ENCODE results near the gene LENEP.

The LENEP gene

DNA sequence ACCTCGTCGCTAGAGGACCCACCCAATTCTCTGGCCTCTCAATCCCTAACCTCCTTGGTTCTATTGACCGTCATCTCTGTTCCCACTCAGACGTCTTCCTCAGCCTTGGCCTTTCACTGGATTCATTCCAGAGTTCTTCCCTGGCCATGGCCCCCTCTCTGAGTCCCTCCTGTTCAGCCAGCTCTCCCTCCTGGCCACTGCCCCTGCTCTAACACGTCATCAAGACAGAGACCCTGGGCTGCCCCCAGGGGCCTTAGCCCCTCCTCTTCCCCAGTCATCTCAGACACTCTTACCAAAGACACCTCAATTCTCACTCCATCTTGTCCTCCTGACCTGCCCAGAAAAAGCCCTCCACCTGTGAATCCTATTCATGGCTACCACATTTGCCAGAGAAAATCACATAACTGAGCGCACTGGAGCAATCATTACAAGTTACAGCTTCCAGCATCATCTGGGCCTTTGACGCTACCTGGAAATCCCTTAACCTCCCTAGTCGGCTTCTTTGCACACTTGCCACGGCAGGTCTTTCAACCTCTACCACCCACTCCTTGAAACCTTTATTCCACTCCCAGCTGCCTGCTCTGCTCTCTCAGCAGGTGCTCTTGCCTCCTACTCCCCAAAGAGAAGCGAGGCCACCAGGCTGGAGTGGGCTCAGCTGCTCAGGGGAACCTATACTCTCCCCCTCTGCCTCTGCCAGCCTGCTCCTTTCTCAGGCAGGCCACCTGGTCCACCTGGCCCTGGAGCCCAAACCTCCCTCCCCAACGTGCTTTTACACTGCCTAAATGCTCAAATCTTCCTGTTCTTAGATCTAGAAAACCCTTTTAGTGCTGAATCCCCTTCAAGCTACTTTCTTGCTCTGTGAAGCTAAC lies 26.2 kb downstream of the LENEP start:
- TF ChIP-seq, protein P1, sequence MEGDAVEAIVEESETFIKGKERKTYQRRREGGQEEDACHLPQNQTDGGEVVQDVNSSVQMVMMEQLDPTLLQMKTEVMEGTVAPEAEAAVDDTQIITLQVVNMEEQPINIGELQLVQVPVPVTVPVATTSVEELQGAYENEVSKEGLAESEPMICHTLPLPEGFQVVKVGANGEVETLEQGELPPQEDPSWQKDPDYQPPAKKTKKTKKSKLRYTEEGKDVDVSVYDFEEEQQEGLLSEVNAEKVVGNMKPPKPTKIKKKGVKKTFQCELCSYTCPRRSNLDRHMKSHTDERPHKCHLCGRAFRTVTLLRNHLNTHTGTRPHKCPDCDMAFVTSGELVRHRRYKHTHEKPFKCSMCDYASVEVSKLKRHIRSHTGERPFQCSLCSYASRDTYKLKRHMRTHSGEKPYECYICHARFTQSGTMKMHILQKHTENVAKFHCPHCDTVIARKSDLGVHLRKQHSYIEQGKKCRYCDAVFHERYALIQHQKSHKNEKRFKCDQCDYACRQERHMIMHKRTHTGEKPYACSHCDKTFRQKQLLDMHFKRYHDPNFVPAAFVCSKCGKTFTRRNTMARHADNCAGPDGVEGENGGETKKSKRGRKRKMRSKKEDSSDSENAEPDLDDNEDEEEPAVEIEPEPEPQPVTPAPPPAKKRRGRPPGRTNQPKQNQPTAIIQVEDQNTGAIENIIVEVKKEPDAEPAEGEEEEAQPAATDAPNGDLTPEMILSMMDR (IDR thresholded peaks at IDR 0.05; ENCODE audit: control insufficient read depth, insufficient read depth, low read depth, low read length, missing control alignments), result no peak
- no peak for DNase-seq (ENCODE audit: low read depth)
- no peak overlapping the region for H3K4me3 ChIP-seq (ENCODE audit: control insufficient read depth, low read depth, low read length)

DNA sequence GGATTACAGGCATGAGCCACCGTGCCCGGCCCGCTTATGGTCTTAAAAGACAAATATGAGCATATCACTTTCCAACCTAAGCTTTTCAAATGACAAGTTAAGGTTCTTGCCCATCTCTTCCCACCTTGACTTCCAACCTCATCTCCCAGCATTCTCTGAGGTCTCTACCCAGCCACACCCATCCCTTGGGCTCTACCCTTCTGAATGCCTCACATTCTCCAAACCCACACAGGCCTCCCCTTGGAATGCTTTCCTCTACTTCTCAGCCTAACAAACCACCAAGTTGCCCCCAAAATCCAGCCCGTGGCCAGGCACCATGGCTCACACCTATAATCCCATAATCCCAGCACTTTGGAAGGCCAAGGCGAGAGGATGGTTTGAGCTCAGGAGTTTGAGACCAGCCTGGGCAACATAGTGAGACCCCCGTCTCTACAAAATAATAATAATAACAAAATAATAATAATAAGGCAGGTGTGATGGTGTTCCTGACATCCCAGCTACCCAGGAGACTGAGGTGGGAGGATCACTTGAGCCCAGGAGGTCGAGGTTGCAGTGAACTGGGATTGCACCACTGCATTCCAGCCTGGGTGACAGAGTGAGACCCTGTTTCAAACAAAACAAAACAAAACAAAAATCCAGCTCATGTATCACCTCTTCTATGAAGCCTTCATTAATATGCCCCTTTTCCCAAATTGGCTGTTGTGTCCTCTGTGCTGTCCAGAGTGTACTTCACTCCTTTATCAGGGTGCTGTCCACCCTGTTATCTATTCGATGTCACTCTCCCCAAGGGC lies 28.9 kb downstream of the LENEP start:
- no peak for DNase-seq (ENCODE audit: low read depth)
- no peak overlapping the region for H3K4me3 ChIP-seq (ENCODE audit: control insufficient read depth, low read depth, low read length)
- TF ChIP-seq, protein P1 (IDR thresholded peaks at IDR 0.05; ENCODE audit: control insufficient read depth, insufficient read depth, low read depth, low read length, missing control alignments), result no peak

DNA sequence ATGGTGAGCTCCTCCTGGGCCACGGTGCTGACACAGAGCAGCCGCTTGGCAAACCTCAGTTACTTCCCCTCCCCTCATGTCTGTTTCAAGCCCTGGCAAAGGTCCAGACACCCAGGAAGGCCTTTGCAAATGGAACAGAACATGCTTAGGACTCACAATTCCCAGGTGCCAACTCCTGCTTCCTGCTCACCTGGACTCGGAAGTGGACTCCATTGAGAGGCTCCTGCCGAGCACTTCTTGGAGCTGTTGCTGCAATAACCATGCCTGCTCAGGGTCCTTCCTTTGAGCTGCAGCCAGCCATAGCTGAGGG lies 29.5 kb downstream of the LENEP start:
- DNase-seq (ENCODE audit: low read depth), result no peak
- TF ChIP-seq, protein P1 (IDR thresholded peaks at IDR 0.05; ENCODE audit: control insufficient read depth, insufficient read depth, low read depth, low read length, missing control alignments), result no peak
- no peak overlapping the region for H3K4me3 ChIP-seq (ENCODE audit: control insufficient read depth, low read depth, low read length)

DNA sequence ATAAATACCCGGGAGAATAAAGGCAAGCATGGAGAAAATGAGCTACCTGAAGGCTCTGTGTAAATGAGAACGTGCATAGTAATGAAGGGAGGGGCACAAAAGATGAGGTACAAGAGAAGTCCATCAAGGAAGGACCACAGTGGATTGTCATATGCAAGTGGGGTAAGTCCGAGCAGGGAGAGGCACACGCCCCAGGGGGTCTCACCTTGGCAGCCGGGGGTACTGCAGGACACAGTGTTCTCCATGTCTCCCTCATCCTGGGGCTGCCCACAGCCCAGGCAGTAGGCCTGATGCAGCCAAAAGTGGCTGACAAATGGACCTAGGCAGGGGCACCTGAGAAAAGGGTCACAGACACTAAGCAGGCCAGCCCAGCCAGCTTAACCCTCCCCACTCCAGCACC lies 30.2 kb downstream of the LENEP start:
- no peak for DNase-seq (ENCODE audit: low read depth)
- TF ChIP-seq, protein P1 (IDR thresholded peaks at IDR 0.05; ENCODE audit: control insufficient read depth, insufficient read depth, low read depth, low read length, missing control alignments), result no peak
- no peak overlapping the region for H3K4me3 ChIP-seq (ENCODE audit: control insufficient read depth, low read depth, low read length)

DNA sequence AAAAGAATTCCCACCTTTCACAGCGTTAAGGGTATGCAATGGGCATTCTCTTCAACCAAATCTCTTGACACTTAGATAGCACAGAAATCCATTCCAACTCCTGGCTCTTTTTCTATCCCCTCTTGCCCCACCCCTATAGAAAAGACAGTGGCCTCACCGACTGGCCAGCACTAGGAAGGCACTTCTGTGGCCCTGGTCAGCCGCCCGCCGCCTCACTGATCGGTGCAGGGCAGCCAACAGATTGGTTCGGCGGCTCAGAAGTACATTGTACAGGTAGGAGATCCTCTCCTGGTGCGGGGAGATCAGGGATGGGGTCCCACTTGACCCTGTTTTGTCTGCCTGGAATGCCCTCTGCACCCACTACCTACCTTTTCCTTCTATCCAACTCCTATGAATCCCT lies 30.9 kb downstream of the LENEP start:
- no peak overlapping the region for H3K4me3 ChIP-seq (ENCODE audit: control insufficient read depth, low read depth, low read length)
- TF ChIP-seq, protein P1 (IDR thresholded peaks at IDR 0.05; ENCODE audit: control insufficient read depth, insufficient read depth, low read depth, low read length, missing control alignments), result no peak
- DNase-seq (ENCODE audit: low read depth), result no peak

DNA sequence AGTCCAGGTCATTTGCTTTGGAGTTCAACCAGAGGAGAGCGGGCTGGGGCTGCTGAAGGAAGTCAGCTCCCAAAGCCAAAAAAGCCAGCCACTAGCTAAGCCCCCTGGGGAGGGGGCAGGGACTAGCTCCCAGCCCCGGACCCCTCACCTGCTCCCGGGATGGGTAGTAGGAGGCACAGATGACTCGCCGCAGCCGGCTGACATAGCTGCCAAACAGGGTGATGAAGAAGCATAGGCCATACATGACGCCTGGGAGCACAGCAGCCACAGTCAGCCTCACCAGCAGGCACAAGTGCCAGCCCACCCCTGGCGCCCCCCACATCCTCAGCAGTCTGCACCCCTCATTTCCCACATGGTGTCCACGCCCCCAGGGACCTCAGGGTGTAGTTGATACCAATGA lies 32.8 kb downstream of the LENEP start:
- TF ChIP-seq, protein P1 (IDR thresholded peaks at IDR 0.05; ENCODE audit: control insufficient read depth, insufficient read depth, low read depth, low read length, missing control alignments), result no peak
- H3K4me3 ChIP-seq (ENCODE audit: control insufficient read depth, low read depth, low read length), result no peak overlapping the region
- DNase-seq (ENCODE audit: low read depth), result no peak
